Testis (tissue), 2 donors: ENCODE data around the gene CYP51A1.

ENCODE experiments used
- POLR2A ChIP-seq: fragments of 450-650 bp; IDR thresholded peaks from one replicate; pipeline ENCODE4 v1.6.1; 2017; ENCODE audit warnings: antibody characterized with exemption, mild to moderate bottlenecking, moderate library complexity
- TF ChIP-seq, protein P1 (sequence below), 3 experiments: fragments of 450-650 bp in 2 of 3; fragments of 200-600 bp in 1 of 3; sonication (generic) in 1 of 3; IDR thresholded peaks; one replicate each; pipeline ENCODE4 v1.5.1; 2016 to 2019; ENCODE audit warnings: antibody characterized with exemption in 3 of 3, mild to moderate bottlenecking in 2 of 3, moderate library complexity in 1 of 3

DNA sequence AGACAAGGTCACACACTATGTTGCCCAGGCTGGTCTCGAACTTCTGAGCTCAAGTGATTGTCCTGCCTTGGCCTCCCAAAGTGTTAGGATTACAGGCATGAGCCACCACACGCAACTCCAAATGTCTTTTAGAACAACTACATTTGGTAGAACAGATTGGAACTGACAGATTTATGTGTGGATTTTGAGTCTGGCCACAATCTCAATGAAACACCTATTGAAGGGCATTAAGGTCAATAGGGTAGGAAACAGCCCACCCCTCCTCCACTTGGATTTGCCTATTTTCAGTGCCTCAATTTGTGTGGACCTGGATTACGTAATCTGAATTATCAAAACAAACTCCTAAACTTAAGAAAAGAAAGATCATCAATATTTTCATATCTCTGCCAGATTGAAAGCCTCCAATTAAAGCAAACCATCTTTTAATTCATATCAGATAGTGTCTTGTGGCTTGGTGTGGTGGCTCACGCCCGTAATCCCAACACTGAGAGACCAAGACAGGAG lies 15.5 kb upstream of the CYP51A1 start:
- TF ChIP-seq, protein P1, sequence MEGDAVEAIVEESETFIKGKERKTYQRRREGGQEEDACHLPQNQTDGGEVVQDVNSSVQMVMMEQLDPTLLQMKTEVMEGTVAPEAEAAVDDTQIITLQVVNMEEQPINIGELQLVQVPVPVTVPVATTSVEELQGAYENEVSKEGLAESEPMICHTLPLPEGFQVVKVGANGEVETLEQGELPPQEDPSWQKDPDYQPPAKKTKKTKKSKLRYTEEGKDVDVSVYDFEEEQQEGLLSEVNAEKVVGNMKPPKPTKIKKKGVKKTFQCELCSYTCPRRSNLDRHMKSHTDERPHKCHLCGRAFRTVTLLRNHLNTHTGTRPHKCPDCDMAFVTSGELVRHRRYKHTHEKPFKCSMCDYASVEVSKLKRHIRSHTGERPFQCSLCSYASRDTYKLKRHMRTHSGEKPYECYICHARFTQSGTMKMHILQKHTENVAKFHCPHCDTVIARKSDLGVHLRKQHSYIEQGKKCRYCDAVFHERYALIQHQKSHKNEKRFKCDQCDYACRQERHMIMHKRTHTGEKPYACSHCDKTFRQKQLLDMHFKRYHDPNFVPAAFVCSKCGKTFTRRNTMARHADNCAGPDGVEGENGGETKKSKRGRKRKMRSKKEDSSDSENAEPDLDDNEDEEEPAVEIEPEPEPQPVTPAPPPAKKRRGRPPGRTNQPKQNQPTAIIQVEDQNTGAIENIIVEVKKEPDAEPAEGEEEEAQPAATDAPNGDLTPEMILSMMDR (IDR thresholded peaks at IDR 0.05) = no peak
- TF ChIP-seq POLR2A = no peak
